SK-N-SH (cell line): Measurements from ENCODE around the gene ABHD16A. TPM values are rescaled to one million over a fixed set of nuclear protein-coding genes. Genes with fewer than 3 reads are reported as not detected.

ENCODE experiments used
- CTCF ChIA-PET: fragments of 300-600, 350-600 bp; formaldehyde crosslinking; extraction: SDS; loops from one replicate; lab custom pipeline; 2021; lab: Yijun Ruan, JAX
- POLR2A ChIA-PET: fragments of 350-600 bp; sonication (Branson Sonifier 250); formaldehyde crosslinking; extraction: SDS; loops from one replicate; lab custom pipeline; 2020; ENCODE audit warnings: antibody characterized with exemption, inconsistent platforms; lab: Yijun Ruan, JAX
- DNase-seq: peaks from one replicate; pipeline ENCODE4 v3.0.0; 2012
- H2AFZ ChIP-seq: fragments of 200-600 bp; sonication (generic); 2 replicates; pipeline ENCODE4 v1.8.1; 2016; ENCODE audit warnings: antibody characterized with exemption, mild to moderate bottlenecking, low read depth
- H3F3A ChIP-seq: fragments of 200-600 bp; sonication (generic); replicated peaks from 2 replicates; pipeline ENCODE3; 2016; ENCODE audit warnings: antibody characterized with exemption, mild to moderate bottlenecking; ENCODE audit not compliant: insufficient read depth
- H3K27ac ChIP-seq, 2 experiments: fragments of 200-500 bp in 1 of 2; fragments of 200-600 bp in 1 of 2; sonication (Bioruptor generic) in 1 of 2; sonication (generic), shearing (Covaris generic) in 1 of 2; 2 replicates each; pipeline versions ENCODE4 v1.5.1 to v1.6.1; 2014 to 2016; ENCODE audit warnings: low read depth in 2 of 2, inconsistent platforms in 1 of 2, low read length in 1 of 2, mild to moderate bottlenecking in 1 of 2, mixed read lengths in 1 of 2
- H3K27me3 ChIP-seq: fragments of 200-600 bp; sonication (generic), shearing (Covaris generic); 2 replicates; pipeline ENCODE4 v1.6.1; 2016; ENCODE audit warnings: mixed run types; ENCODE audit not compliant: insufficient read depth
- H3K36me3 ChIP-seq, 2 experiments: fragments of 200-500 bp in 1 of 2; fragments of 200-600 bp in 1 of 2; sonication (Bioruptor generic) in 1 of 2; sonication (generic) in 1 of 2; replicated peaks in 1 of 2; 2 replicates each; pipeline versions ENCODE3 to v1.5.1; 2014 to 2016; ENCODE audit warnings: low read length in 1 of 2, mild to moderate bottlenecking in 1 of 2; ENCODE audit not compliant: insufficient read depth in 2 of 2, control insufficient read depth in 1 of 2
- H3K4me1 ChIP-seq, 2 experiments: fragments of 200-500 bp in 1 of 2; fragments of 200-600 bp in 1 of 2; sonication (Bioruptor generic) in 1 of 2; sonication (generic), shearing (Covaris generic) in 1 of 2; 2 replicates each; pipeline versions ENCODE4 v1.5.1 to v1.6.1; 2014 to 2016; ENCODE audit warnings: low read depth in 1 of 2, low read length in 1 of 2, mixed run types in 1 of 2; ENCODE audit not compliant: insufficient read depth in 2 of 2, control insufficient read depth in 1 of 2
- H3K4me2 ChIP-seq: fragments of 200-600 bp; sonication (generic), shearing (Covaris generic); 2 replicates; pipeline ENCODE4 v1.6.1; 2017; ENCODE audit warnings: mixed run types
- H3K4me3 ChIP-seq, 2 experiments: fragments of 200-500 bp in 1 of 2; fragments of 200-600 bp in 1 of 2; sonication (Bioruptor generic) in 1 of 2; sonication (generic), shearing (Covaris generic) in 1 of 2; 2 replicates each; pipeline versions ENCODE4 v1.5.1 to v1.8.1; 2014 to 2016; ENCODE audit warnings: low read depth in 2 of 2, inconsistent platforms in 1 of 2, low read length in 1 of 2, mild to moderate bottlenecking in 1 of 2, mixed read lengths in 1 of 2, moderate library complexity in 1 of 2
- H3K79me2 ChIP-seq: fragments of 200-600 bp; sonication (generic); 2 replicates; pipeline ENCODE4 v1.8.1; 2017; ENCODE audit warnings: mild to moderate bottlenecking; ENCODE audit not compliant: insufficient read depth
- H3K9ac ChIP-seq: fragments of 200-600 bp; sonication (generic); 2 replicates; pipeline ENCODE4 v1.6.1; 2017; ENCODE audit warnings: mixed run types
- H3K9me2 ChIP-seq: fragments of 200-600 bp; sonication (generic); 2 replicates; pipeline ENCODE4 v1.6.1; 2017; ENCODE audit warnings: mixed run types
- H3K9me3 ChIP-seq: fragments of 200-600 bp; sonication (generic); 2 replicates; pipeline ENCODE4 v1.6.1; 2017; ENCODE audit warnings: mixed run types, mild to moderate bottlenecking, moderate library complexity
- H4K20me1 ChIP-seq: fragments of 200-600 bp; sonication (generic); 2 replicates; pipeline ENCODE4 v1.6.1; 2017; ENCODE audit warnings: mild to moderate bottlenecking, mixed run types; ENCODE audit not compliant: insufficient read depth
- CHD2 ChIP-seq: fragments of 150-350 bp; IDR thresholded peaks from 2 replicates; pipeline ENCODE4 v1.6.1; 2018; ENCODE audit warnings: low read length; ENCODE audit not compliant: partially characterized antibody
- GATA2 ChIP-seq: sonication (generic); formaldehyde crosslinking; IDR thresholded peaks from 2 replicates; pipeline ENCODE4 v1.5.0; 2020; ENCODE audit warnings: mild to moderate bottlenecking, missing genetic modification reagents
- JUND ChIP-seq: IDR thresholded peaks from 2 replicates; pipeline ENCODE4 v1.4.0; 2012
- MXI1 ChIP-seq: IDR thresholded peaks from 2 replicates; pipeline ENCODE4 v1.6.1; 2012; ENCODE audit warnings: mild to moderate bottlenecking, low read depth, low read length, improper control_type of control experiment
- NFIC ChIP-seq: IDR thresholded peaks from 2 replicates; pipeline ENCODE4 v1.4.0; 2012; ENCODE audit warnings: borderline replicate concordance
- NRF1 ChIP-seq: IDR thresholded peaks from 2 replicates; pipeline ENCODE4 v1.6.1; 2012; ENCODE audit warnings: low read depth, mild to moderate bottlenecking, low read length
- PBX3 ChIP-seq: IDR thresholded peaks from 2 replicates; pipeline ENCODE4; 2012
- RAD21 ChIP-seq: IDR thresholded peaks from 2 replicates; pipeline ENCODE4 v1.6.1; 2012; ENCODE audit warnings: mild to moderate bottlenecking, low read length
- REST ChIP-seq: IDR thresholded peaks from 2 replicates; pipeline ENCODE4 v1.6.1; 2012; ENCODE audit warnings: mild to moderate bottlenecking, low read depth, low read length, moderate library complexity
- RFX5 ChIP-seq: IDR thresholded peaks from 2 replicates; pipeline ENCODE4 v1.6.1; 2012; ENCODE audit warnings: mild to moderate bottlenecking, improper control_type of control experiment, low read length
- RXRA ChIP-seq: IDR thresholded peaks from 2 replicates; pipeline ENCODE4 v1.4.0; 2012; ENCODE audit warnings: low read depth, mild to moderate bottlenecking, borderline replicate concordance
- SIN3A ChIP-seq: IDR thresholded peaks from 2 replicates; pipeline ENCODE4 v1.6.1; 2012; ENCODE audit warnings: low read depth, mild to moderate bottlenecking, low read length, moderate library complexity, borderline replicate concordance
- TCF12 ChIP-seq: IDR thresholded peaks from 2 replicates; pipeline ENCODE4 v1.4.0; 2012
- WGBS: methylation state at CpG from one replicate; pipeline ENCODE4 v1.1.6; 2017; ENCODE audit warnings: low lambda C conversion rate; 5-methylcytosine and 5-hydroxymethylcytosine counted together
- polyA plus RNA-seq, 3 experiments: library from polyadenylated mRNA; depleted of rRNA; stranded (reverse); fragments of >200 nt; gene quantifications; 2 replicates each; pipeline ENCODE4 v1.2.3, GENCODE V29; 2012
- TF ChIP-seq, protein P1 (sequence below): fragments of 150-350 bp; IDR thresholded peaks from 2 replicates; pipeline ENCODE4 v1.6.1; 2016; ENCODE audit warnings: mild to moderate bottlenecking, low read depth, low read length

ABHD16A gene
- polyA plus RNA-seq, 1 of the 3 experiments (the other 2 are of a cell fraction): 49.3 TPM

GRCh38 chr6:31741815-31742214 is 38.7 kb upstream of the ABHD16A start:
- Histone ChIP-seq H3K9me3 (no peaks in the 10 kb centered on the region), H3F3A (peaks cover 17% of the 10 kb centered on the region), H2AFZ (no peak overlapping the region), H3K36me3 (peaks cover 6 to 7% of the 10 kb centered on the region in 2 experiments), H3K27ac (no peak overlapping the region), H3K9ac (no peak overlapping the region), H3K79me2 (peaks cover 18% of the 10 kb centered on the region), H4K20me1 (no peaks in the 10 kb centered on the region), H3K4me1 (peaks cover 8 to 21% of the 10 kb centered on the region in 2 experiments; a peak in 3 of 4 replicates), H3K27me3 (no peaks in the 10 kb centered on the region), H3K9me2 (no peaks in the 10 kb centered on the region), H3K4me2 (no peak overlapping the region), H3K4me3 (no peak overlapping the region)
- ChIA-PET POLR2A (no interaction called here), CTCF (interaction anchor here (0.8 to 4.9 kb wide), 4 partner anchors 12 to 81 kb away, joined by 3 to 39 read pairs (median 5); partner anchors contain the start of genes C6orf47 and DDAH2)
- WGBS: 92% methylated on average over 2 of the region's 2 CpGs
- no peak for DNase-seq
- TF ChIP-seq REST: no peak
- TF ChIP-seq RAD21: no peak
- no peak for TF ChIP-seq SIN3A
- TF ChIP-seq, protein P1, sequence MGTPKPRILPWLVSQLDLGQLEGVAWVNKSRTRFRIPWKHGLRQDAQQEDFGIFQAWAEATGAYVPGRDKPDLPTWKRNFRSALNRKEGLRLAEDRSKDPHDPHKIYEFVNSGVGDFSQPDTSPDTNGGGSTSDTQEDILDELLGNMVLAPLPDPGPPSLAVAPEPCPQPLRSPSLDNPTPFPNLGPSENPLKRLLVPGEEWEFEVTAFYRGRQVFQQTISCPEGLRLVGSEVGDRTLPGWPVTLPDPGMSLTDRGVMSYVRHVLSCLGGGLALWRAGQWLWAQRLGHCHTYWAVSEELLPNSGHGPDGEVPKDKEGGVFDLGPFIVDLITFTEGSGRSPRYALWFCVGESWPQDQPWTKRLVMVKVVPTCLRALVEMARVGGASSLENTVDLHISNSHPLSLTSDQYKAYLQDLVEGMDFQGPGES: no peak
- TF ChIP-seq JUND: no peak
- TF ChIP-seq PBX3: no peak
- TF ChIP-seq TCF12: no peak
- no peak for TF ChIP-seq NRF1
- no peak for TF ChIP-seq NFIC
- TF ChIP-seq GATA2 (CRISPR knock-in tag): no peak
- no peak for TF ChIP-seq CHD2
- TF ChIP-seq MXI1: no peak
- TF ChIP-seq RFX5: no peak
- TF ChIP-seq RXRA: no peak
